Muscle of leg (tissue), 11 donors: ENCODE results near the gene LHX5. TPM values are rescaled to one million over a fixed set of nuclear protein-coding genes. Genes with fewer than 3 reads are reported as not detected.

Experiments used
- DNase-seq: peaks from one replicate; pipeline ENCODE4 v3.0.0; 2013
- H3K27ac ChIP-seq: one replicate; pipeline ENCODE4 v1.5.1; 2013; ENCODE audit warnings: mild to moderate bottlenecking, low read length, control low read depth
- H3K27me3 ChIP-seq: one replicate; pipeline ENCODE4 v1.6.1; 2013; ENCODE audit warnings: low read length; ENCODE audit not compliant: control insufficient read depth, insufficient read depth
- H3K36me3 ChIP-seq: one replicate; pipeline ENCODE4 v1.6.1; 2013; ENCODE audit warnings: low read length; ENCODE audit not compliant: control insufficient read depth, insufficient read depth
- H3K4me1 ChIP-seq: one replicate; pipeline ENCODE4 v1.6.1; 2013; ENCODE audit warnings: low read length; ENCODE audit not compliant: control insufficient read depth, insufficient read depth
- H3K4me3 ChIP-seq: one replicate; pipeline ENCODE4 v1.5.1; 2013; ENCODE audit warnings: low read length, control low read depth
- H3K9me3 ChIP-seq: replicated peaks from 2 replicates; pipeline ENCODE4 v1.6.1; 2013; ENCODE audit warnings: low read depth, low read length; ENCODE audit not compliant: control insufficient read depth
- WGBS: methylation state at CpG from one replicate; pipeline ENCODE4 v1.1.5; 2013; ENCODE audit warnings: missing lambda C conversion rate; ENCODE audit not compliant: insufficient coverage; 5-methylcytosine and 5-hydroxymethylcytosine counted together
- polyA plus RNA-seq, 8 donors: library from polyadenylated mRNA; unstranded; fragments of 120-200 nt; gene quantifications; one replicate each; pipeline versions ENCODE4 v1.2.1 to v1.2.3, GENCODE V29; 2013; ENCODE audit warnings: inconsistent platforms in 1 of 8, low replicate concordance in 1 of 8; ENCODE audit not compliant: insufficient read length in 8 of 8, insufficient read depth in 1 of 8
- total RNA-seq: library from RNA; stranded (reverse); fragments of 120-200 nt; gene quantifications from one replicate; pipeline ENCODE4 v1.2.4, GENCODE V29; 2013

The LHX5 gene
- total and polyA plus RNA-seq, 9 donors, result not detected

DNA sequence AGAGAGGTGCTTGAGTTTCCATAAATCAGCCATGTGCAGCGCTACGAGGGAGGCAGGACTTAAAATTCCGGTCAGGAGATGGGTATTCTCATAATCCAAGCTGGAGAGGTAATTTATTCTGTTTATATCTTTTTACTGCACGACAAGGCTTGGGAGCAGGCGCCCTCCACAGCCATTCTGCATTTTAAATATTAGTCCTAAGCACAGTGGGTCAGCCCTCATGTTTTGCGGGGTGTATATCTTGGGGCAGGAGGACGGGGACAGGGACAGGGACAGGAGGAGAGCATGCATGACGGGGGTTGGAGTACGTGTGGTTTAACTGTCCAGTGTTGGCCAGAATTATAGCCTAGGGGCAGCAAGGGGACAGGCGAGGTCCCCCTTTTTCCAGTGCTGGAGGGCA, 14.5 kb downstream of the LHX5 start:
- 50% methylated on average over 5 of the region's 10 CpGs for WGBS
- no peak overlapping the region for H3K4me3 ChIP-seq
- no peak for DNase-seq
- no peaks in the 10 kb centered on the region for H3K4me1 ChIP-seq
- no peaks in the 10 kb centered on the region for H3K36me3 ChIP-seq
- no peaks in the 10 kb centered on the region for H3K9me3 ChIP-seq
- H3K27ac ChIP-seq, result no peak overlapping the region
- peaks cover 38% of the 10 kb centered on the region for H3K27me3 ChIP-seq

DNA sequence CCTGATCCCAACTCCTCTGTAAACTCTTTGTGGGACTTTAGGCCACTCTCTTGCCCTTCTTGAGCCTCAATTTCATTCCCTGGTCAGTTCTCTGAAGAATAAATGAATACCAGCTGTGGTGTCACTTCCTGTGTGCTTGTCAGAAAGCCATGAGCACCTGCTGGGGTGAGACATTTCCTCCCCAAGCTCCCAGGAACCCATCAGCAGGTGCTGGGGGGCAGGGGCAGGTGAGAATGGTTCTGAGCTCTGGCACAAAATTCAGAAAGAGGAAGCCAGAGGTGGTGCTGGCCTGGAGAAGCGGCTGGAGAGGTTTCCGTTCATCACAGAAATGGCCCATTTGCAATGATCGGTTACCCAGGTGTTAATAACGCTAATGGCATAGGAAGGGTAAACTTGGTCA, 14.9 kb downstream of the LHX5 start:
- Histone ChIP-seq H3K27me3 (peaks cover 36% of the 10 kb centered on the region), H3K4me1 (no peaks in the 10 kb centered on the region), H3K9me3 (no peaks in the 10 kb centered on the region), H3K4me3 (no peak overlapping the region), H3K27ac (no peak overlapping the region), H3K36me3 (no peaks in the 10 kb centered on the region)
- 58% methylated on average over 4 of the region's 4 CpGs for WGBS
- no peak for DNase-seq

DNA sequence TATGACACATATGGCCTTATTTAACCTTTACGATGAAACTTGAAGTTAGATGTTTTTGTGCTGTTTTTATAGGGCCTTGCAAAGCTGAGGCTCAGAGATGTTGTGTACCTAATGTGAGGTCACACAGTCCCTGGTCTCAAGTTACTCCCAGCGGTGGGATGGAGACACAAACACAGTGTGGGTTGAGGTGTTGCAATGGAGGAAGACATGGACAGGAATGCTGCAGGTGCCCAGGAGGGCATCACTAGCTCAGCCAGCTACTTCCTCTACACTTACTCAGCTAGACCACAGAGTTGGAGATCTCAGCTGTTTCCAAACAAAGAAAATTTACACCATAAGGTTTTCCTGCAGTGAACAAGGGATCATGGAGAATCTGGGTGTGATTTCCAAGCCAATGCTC, 15.5 kb downstream of the LHX5 start:
- peaks cover 30% of the 10 kb centered on the region for H3K27me3 ChIP-seq
- H3K36me3 ChIP-seq, result no peaks in the 10 kb centered on the region
- WGBS, result 60% methylated on average over 1 of the region's 2 CpGs
- H3K27ac ChIP-seq, result no peak overlapping the region
- no peak overlapping the region for H3K4me3 ChIP-seq
- H3K4me1 ChIP-seq, result no peaks in the 10 kb centered on the region
- no peak for DNase-seq
- no peaks in the 10 kb centered on the region for H3K9me3 ChIP-seq

DNA sequence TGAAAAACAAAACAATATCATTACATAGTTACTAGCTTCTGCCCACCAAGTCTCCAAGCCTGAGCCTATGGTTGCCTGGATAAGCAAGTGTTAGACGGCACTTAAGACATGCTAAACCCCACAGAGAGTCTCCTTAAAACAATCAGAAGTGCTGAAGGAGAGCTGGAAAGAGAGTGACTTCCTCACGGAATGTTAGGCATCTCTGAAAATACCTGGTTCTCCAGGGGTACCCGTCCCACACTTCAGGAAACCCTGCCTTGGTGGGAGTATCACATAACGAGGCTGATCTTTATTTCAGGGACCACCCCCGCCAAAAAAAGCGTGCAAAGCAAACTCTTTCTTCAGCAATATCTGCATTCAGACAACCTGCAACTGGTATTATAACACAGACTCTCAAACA, 18.3 kb downstream of the LHX5 start:
- WGBS, result 23% methylated on average over 5 of the region's 6 CpGs
- Histone ChIP-seq H3K9me3 (no peaks in the 10 kb centered on the region), H3K36me3 (no peaks in the 10 kb centered on the region), H3K27me3 (peaks cover 15% of the 10 kb centered on the region), H3K4me1 (no peaks in the 10 kb centered on the region), H3K4me3 (no peak overlapping the region), H3K27ac (no peak overlapping the region)
- DNase-seq, result no peak

- no CpG with 5 or more reads among the region's 2 CpGs for WGBS
- Histone ChIP-seq H3K4me3 (no peak overlapping the region), H3K9me3 (no peaks in the 10 kb centered on the region), H3K36me3 (no peaks in the 10 kb centered on the region), H3K27ac (no peak overlapping the region), H3K4me1 (no peaks in the 10 kb centered on the region), H3K27me3 (peaks cover 11% of the 10 kb centered on the region)
- DNase-seq, result no peak
These were observed 19.2 kb downstream of the LHX5 start for GRCh38 chr12:113452458-113452857.

DNA sequence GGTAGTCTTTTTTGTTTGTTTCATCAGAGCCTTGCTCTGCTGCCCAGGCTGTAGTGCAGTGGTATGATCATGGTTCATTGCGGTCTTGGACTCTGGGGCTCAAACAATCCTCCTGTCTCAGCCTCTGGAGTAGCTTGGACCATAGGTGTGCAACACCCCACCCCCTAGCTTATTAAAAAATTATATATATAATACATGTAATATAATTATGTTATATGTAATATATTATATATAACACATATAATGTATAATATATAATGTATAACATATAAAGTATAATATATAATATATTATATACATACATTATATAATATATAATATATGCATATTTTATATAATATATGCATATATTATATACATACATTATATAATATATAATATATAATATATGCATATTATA, 21.8 kb downstream of the LHX5 start:
- WGBS, result no CpG with 5 or more reads among the region's 1 CpG
- Histone ChIP-seq H3K9me3 (no peaks in the 10 kb centered on the region), H3K27ac (no peak overlapping the region), H3K4me1 (no peaks in the 10 kb centered on the region), H3K27me3 (peaks cover 8% of the 10 kb centered on the region), H3K4me3 (no peak overlapping the region), H3K36me3 (no peaks in the 10 kb centered on the region)
- no peak for DNase-seq

DNA sequence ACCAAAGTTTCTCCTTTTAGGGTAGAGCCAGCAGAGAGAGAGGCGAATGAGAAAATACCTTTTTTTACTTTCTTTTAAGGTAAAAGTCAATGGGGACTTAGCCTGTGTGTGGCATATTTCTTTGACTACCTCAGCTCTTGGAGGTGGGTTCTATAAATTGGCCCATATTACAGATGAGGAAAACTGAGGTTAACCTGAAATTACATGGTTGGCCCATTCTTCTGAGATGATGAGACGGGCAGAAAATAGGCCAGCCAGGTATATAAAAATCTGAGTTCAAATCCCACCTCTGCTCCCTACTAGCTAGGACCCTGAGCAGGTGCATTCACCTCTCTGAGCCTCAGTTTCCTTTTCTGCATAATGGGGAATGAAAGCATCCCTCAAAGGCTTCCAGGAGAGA, 22.4 kb downstream of the LHX5 start:
- H3K4me3 ChIP-seq, result no peak overlapping the region
- H3K36me3 ChIP-seq, result no peaks in the 10 kb centered on the region
- H3K4me1 ChIP-seq, result no peaks in the 10 kb centered on the region
- DNase-seq, result no peak
- H3K9me3 ChIP-seq, result no peaks in the 10 kb centered on the region
- peaks cover 8% of the 10 kb centered on the region for H3K27me3 ChIP-seq
- no CpG with 5 or more reads among the region's 2 CpGs for WGBS
- no peak overlapping the region for H3K27ac ChIP-seq

DNA sequence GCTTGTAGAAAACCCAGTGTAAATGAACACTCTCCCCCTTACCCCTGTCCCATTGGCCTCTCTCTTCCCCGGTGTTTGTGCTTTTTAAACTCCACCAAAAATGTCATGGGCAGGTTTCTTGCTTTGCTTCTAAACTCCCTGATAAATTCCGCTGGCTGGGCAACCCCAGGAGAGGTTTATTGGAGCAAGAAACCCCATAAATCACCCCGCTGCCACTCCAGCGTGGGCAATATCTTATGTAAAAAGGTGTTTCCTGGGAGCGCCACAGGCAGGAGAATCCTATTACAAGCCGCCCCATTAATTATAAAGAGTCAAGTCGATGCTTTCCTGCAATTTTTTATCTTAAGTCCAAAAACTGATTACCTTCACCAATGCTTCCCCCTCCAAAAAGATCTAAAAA, 22.8 kb downstream of the LHX5 start:
- WGBS, result 8% methylated on average over 1 of the region's 7 CpGs
- no peaks in the 10 kb centered on the region for H3K36me3 ChIP-seq
- no peak overlapping the region for H3K27ac ChIP-seq
- no peak overlapping the region for H3K4me3 ChIP-seq
- no peaks in the 10 kb centered on the region for H3K9me3 ChIP-seq
- peaks cover 8% of the 10 kb centered on the region for H3K27me3 ChIP-seq
- H3K4me1 ChIP-seq, result no peaks in the 10 kb centered on the region
- no peak for DNase-seq

DNA sequence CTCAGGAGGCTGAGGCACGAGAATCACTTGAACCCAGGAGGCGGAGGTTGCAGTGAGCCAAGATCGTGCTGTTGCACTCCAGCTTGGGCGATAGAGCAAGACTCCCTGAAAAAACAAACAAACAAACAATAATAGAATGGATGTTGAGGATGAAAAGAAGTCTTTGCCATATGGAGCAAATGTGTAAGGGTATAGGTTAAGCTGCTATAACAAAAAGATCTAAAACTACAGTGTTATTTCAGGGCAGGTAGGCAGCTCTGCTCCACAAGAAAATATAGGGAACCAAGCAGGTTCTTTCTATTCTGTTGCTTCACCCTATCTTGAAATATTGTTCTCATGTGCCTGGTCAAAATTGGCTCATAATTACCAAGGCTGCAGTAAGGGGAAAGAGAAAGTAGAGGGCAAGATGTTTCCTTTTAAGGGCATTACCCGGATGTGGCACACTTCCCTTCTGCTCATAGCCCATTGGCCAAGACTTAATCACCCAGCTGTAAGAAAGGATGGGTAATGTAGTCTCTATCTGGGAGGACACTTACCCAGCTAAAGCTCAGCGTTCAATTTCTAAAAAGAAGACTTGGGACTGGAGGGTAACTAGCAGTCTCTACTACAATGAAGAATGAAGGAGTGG, 26.0 kb downstream of the LHX5 start:
- no peak overlapping the region for H3K4me3 ChIP-seq
- no peaks in the 10 kb centered on the region for H3K4me1 ChIP-seq
- no peaks in the 10 kb centered on the region for H3K36me3 ChIP-seq
- DNase-seq, result no peak
- peaks cover 12% of the 10 kb centered on the region for H3K27me3 ChIP-seq
- H3K9me3 ChIP-seq, result no peaks in the 10 kb centered on the region
- 93% methylated on average over 3 of the region's 6 CpGs for WGBS
- no peak overlapping the region for H3K27ac ChIP-seq

DNA sequence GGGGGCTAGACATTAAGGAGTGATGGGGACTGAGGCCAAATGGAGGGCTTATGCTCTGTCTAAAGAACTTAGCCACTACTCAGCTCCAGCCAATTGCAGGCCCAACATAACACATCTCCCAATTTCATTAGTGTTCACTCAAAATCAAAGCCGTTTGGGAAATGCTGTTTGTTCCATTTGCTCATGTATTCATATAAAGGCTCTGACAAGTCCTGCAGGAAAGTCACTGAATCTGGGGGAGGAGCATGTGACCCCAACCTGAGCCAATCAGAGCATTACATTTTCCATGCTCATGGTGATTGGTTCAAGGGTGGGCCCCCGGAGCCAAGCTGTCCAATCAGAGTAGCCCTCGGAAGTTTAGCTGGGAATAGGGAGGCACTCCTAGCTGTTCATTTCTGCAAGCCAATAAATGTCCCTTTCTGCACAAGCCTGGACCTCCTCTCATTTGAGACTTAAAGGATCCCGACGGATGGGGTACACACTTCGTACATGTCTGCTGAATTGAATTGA, 28.6 kb downstream of the LHX5 start:
- Histone ChIP-seq H3K27me3 (peaks cover 13% of the 10 kb centered on the region), H3K27ac (no peak overlapping the region), H3K4me1 (no peaks in the 10 kb centered on the region), H3K9me3 (no peaks in the 10 kb centered on the region), H3K4me3 (no peak overlapping the region), H3K36me3 (no peaks in the 10 kb centered on the region)
- WGBS, result 89% methylated on average over 4 of the region's 6 CpGs
- no peak for DNase-seq
